GM23248 (cell line): ENCODE measurements around the gene RAB44. TPM values are rescaled to one million over a fixed set of nuclear protein-coding genes. Genes with fewer than 3 reads are reported as not detected.

Experiments used
- DNase-seq: peaks from one replicate; pipeline ENCODE4 v3.0.0-alpha.2; 2015
- H2AFZ ChIP-seq: fragments of 200-600 bp; sonication (generic); 2 replicates; pipeline ENCODE4 v1.6.1; 2016; ENCODE audit warnings: antibody characterized with exemption
- H3F3A ChIP-seq: fragments of 200-600 bp; sonication (generic); 2 replicates; pipeline ENCODE4 v1.6.1; 2016; ENCODE audit warnings: mild to moderate bottlenecking, antibody characterized with exemption, mixed run types; ENCODE audit not compliant: insufficient read depth
- H3K27ac ChIP-seq: fragments of 200-600 bp; sonication (generic); 2 replicates; pipeline ENCODE4 v1.5.1; 2016; ENCODE audit warnings: mild to moderate bottlenecking
- H3K27me3 ChIP-seq: fragments of 200-600 bp; sonication (generic); replicated peaks from 2 replicates; pipeline ENCODE4 v1.6.1; 2016; ENCODE audit warnings: mild to moderate bottlenecking; ENCODE audit not compliant: insufficient read depth
- H3K36me3 ChIP-seq: fragments of 200-600 bp; sonication (generic); 2 replicates; pipeline ENCODE4 v1.6.1; 2016; ENCODE audit warnings: low read depth, mild to moderate bottlenecking
- H3K4me1 ChIP-seq: fragments of 200-600 bp; sonication (generic); 2 replicates; pipeline ENCODE4 v1.6.1; 2016; ENCODE audit warnings: mild to moderate bottlenecking; ENCODE audit not compliant: insufficient read depth
- H3K4me2 ChIP-seq: fragments of 200-600 bp; sonication (generic); one replicate; pipeline ENCODE4 v1.6.1; 2016; ENCODE audit warnings: mild to moderate bottlenecking; ENCODE audit not compliant: unreplicated experiment
- H3K4me3 ChIP-seq: fragments of 200-600 bp; sonication (generic); 2 replicates; pipeline ENCODE4 v1.5.1; 2016; ENCODE audit warnings: mild to moderate bottlenecking
- H3K79me2 ChIP-seq: fragments of 200-600 bp; sonication (generic); 2 replicates; pipeline ENCODE4 v1.6.1; 2016; ENCODE audit warnings: mild to moderate bottlenecking; ENCODE audit not compliant: insufficient read depth
- H3K9ac ChIP-seq: fragments of 200-600 bp; sonication (generic); 2 replicates; pipeline ENCODE4 v1.6.1; 2016; ENCODE audit warnings: mild to moderate bottlenecking
- H3K9me2 ChIP-seq: fragments of 200-600 bp; sonication (generic); 2 replicates; pipeline ENCODE4 v1.6.1; 2016; ENCODE audit warnings: mixed run types, mild to moderate bottlenecking, moderate library complexity; ENCODE audit not compliant: insufficient read depth
- H3K9me3 ChIP-seq: fragments of 200-600 bp; sonication (generic); one replicate; pipeline ENCODE4 v1.6.1; 2017; ENCODE audit warnings: low read depth
- H4K20me1 ChIP-seq: fragments of 200-600 bp; sonication (generic); 2 replicates; pipeline ENCODE4 v1.6.0; 2016; ENCODE audit not compliant: insufficient read depth
- EZH2 ChIP-seq: fragments of 200-600 bp; sonication (generic); IDR thresholded peaks from 2 replicates; pipeline ENCODE4 v1.6.1; 2018; ENCODE audit warnings: antibody characterized with exemption, mild to moderate bottlenecking; ENCODE audit not compliant: insufficient read depth, poor library complexity, severe bottlenecking
- EZH2phosphoT487 ChIP-seq: fragments of 200-600 bp; sonication (generic); IDR thresholded peaks from 2 replicates; pipeline ENCODE4 v1.6.1; 2018; ENCODE audit warnings: antibody characterized with exemption, moderate library complexity, mild to moderate bottlenecking, low read depth; ENCODE audit not compliant: insufficient read depth
- WGBS, 2 experiments: methylation state at CpG; one replicate each; pipeline ENCODE4 v1.1.6; 2015 to 2017; ENCODE audit warnings: low lambda C conversion rate in 2 of 2, low coverage in 1 of 2; ENCODE audit errors: missing lambda C conversion rate in 2 of 2; 5-methylcytosine and 5-hydroxymethylcytosine counted together
- in situ Hi-C: fragments of 300-500 bp; cut with MboI; formaldehyde crosslinking; loops from 2 replicates; pipeline ENCODE4 v1.15.0; 2020
- polyA plus RNA-seq: library from polyadenylated mRNA; unstranded; fragments of >200 nt; fragmentation: Nextera tagmentation; extraction: Ambion mirVana; gene quantifications from 2 replicates; pipeline ENCODE4 v1.2.1, GENCODE V29; 2016
- total RNA-seq: library from RNA; depleted of rRNA; stranded (reverse); fragments of >200 nt; shearing (Covaris generic); gene quantifications from 2 replicates; pipeline ENCODE4 v1.2.3, GENCODE V29; 2014

RAB44 gene
- total and polyA plus RNA-seq, 2 experiments from 2014 or later: not detected

DNA sequence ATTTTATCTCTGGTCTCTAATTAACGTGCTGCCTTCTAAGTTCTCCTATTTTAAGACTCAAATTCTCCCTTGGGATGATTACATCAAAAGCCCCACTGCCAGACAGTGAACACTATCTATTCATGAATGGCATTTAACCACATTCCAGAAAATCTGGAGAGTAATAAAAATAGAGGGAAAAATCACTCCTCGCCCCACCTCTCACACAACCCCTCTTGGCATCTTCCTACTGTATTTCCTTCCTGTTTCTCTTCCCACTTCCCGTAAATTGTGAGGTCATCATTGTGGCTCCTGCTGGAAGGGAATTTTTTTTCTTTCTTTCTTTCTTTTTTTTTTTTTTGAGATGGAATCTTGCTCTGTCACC lies 31.5 kb downstream of the RAB44 start:
- Histone ChIP-seq H3K79me2 (no peaks in the 10 kb centered on the region), H3F3A (no peaks in the 10 kb centered on the region; the same call in 1 of the 2 replicates), H3K9me3 (no peaks in the 10 kb centered on the region), H4K20me1 (no peaks in the 10 kb centered on the region), H3K9ac (no peak overlapping the region), H3K4me3 (0 out of 2 replicates have a peak overlapping the region, but pooled peaks have one; percentile 5), H3K4me2 (no peak overlapping the region), H3K4me1 (peaks cover 15% of the 10 kb centered on the region; the same call in 1 of the 2 replicates), H3K36me3 (no peaks in the 10 kb centered on the region), H2AFZ (peak overlapping the region; percentile 2; the same call in 1 of the 2 replicates), H3K27me3 (no peaks in the 10 kb centered on the region), H3K9me2 (no peaks in the 10 kb centered on the region), H3K27ac (no peak overlapping the region)
- WGBS, 2 experiments: 10 to 13% methylated on average over 3 of the region's 3 CpGs
- in situ Hi-C loops: loop anchor here (10.0 kb wide), 1 partner anchor 114 kb away; no protein-coding TSS in a partner anchor
- peak; percentile 58 for DNase-seq
- TF ChIP-seq EZH2 (no peak), EZH2phosphoT487 (no peak)

DNA sequence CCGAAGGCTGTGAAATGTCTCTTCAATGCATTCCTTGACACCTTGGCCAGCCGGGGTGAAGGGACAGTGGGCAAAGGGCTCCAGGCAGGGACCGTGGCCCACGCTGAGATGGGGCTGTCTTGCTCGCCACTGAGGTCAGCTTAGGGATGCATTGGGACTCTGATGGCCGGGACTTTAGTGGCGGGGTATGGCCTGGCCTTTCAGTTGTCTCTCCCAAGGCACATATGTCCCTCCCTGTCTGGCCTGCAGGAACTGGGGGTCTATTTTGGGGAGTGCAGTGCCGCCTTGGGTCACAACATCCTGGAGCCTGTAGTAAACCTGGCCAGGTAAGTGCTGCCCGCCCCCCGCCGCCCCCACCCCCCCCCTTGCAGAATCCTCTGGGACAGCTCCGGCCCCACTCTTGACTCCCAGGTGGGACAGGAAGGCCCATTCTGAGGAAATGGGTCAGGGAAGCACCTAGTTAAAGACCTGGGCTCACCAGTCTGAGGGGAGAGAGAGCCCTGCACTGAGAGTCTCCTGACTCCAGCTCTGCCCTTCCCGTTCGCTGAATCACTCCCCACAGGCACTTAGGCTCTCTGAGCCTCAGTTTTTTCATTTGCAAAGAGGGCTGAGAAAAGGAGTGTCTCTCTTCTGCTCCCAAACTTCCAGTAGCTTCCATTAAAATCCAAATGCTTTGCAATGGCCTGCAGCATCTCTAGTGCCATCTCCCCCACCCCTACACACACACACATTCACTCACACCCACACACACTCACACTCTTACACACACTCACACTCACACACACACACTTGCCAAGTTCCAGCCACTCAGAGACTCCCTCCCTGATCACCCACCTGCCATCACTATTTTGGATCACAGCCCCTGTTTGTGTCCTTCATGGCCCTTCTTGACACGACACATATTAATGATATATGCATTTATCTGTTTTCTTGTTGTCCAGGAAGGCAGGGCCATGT lies 33.1 kb downstream of the RAB44 start:
- peaks cover 24% of the 10 kb centered on the region for H3K4me1 ChIP-seq
- no peaks in the 10 kb centered on the region; the same call in 1 of the 2 replicates for H3F3A ChIP-seq
- H3K27me3 ChIP-seq: no peaks in the 10 kb centered on the region
- no peak for DNase-seq
- in situ Hi-C loops: no loop called here
- WGBS, 2 experiments: 94 to 96% methylated on average over 11 to 15 of the region's 15 CpGs
- H3K79me2 ChIP-seq: no peaks in the 10 kb centered on the region
- no peaks in the 10 kb centered on the region for H3K36me3 ChIP-seq
- no peak overlapping the region for H3K4me3 ChIP-seq
- no peak overlapping the region for H3K4me2 ChIP-seq
- no peaks in the 10 kb centered on the region for H4K20me1 ChIP-seq
- H3K9me3 ChIP-seq: no peaks in the 10 kb centered on the region
- no peak for TF ChIP-seq EZH2
- TF ChIP-seq EZH2phosphoT487: no peak
- H3K27ac ChIP-seq: no peak overlapping the region
- no peaks in the 10 kb centered on the region for H3K9me2 ChIP-seq
- H3K9ac ChIP-seq: no peak overlapping the region
- H2AFZ ChIP-seq: no peak overlapping the region

DNA sequence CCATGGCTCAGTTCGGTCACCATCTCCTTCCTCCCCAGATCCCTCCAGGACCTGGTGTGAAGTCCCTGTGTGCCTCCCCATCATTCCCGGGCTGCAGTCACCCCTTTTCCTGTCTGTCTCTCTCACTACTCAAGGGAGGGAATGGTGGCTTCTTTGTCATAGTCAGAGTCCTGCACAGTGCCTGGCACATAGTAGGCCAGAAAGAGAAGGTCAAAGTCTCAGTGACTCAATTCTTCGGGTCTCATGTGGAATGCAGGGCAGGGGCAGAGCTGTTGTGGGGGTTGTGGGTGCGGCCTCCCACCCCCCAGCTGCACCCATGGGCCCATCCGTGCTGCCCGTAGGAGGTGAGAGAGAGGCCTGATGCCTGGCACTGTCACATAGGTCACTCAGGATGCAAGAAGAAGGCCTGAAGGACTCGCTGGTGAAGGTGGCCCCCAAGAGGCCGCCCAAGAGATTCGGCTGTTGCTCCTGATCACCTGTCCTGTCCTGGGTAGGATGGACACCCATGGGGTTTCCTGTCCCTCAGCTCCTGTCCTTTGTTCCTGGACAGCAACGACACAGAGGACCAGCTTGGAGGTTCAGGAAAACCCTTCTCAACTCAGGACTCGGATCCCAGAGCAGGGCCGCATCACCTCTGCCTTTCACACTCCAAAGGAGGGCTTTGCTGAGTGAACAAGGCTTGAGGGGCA lies 34.1 kb downstream of the RAB44 start:
- Histone ChIP-seq H3K4me1 (peaks cover 31% of the 10 kb centered on the region), H3K9ac (no peak overlapping the region), H3K27me3 (no peaks in the 10 kb centered on the region), H3K4me2 (no peak overlapping the region), H3K9me2 (no peaks in the 10 kb centered on the region), H3K4me3 (no peak overlapping the region), H3K9me3 (no peaks in the 10 kb centered on the region), H3K27ac (no peak overlapping the region), H3F3A (peaks cover 8% of the 10 kb centered on the region; the same call in 1 of the 2 replicates), H4K20me1 (no peaks in the 10 kb centered on the region), H3K79me2 (no peaks in the 10 kb centered on the region), H3K36me3 (no peaks in the 10 kb centered on the region), H2AFZ (no peak overlapping the region)
- WGBS, 2 experiments: 94 to 95% methylated on average over 12 of the region's 12 CpGs
- no peak for DNase-seq
- in situ Hi-C loops: no loop called here
- TF ChIP-seq EZH2phosphoT487: no peak
- no peak for TF ChIP-seq EZH2

DNA sequence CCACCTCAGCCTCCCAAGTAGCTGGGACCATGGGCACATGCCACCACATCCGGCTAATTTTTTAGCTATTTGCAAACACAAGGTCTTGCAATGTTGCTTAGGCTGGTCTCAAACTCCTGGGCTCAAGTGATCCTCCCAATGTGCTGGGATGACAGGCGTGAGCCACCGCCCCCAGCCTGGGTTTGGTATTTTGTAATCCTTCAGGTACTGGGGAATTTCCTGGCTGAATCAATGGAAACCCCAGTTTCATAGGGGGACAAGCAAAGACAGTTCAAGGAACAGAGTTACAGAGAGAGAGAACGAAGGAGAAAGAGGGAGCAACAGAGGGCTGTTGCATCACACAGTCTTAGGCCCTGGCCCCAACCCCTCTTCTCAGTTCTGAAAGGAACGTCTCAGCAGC lies 35.7 kb downstream of the RAB44 start:
- Histone ChIP-seq H3K9me2 (no peaks in the 10 kb centered on the region), H3K4me3 (no peak overlapping the region), H3K27me3 (no peaks in the 10 kb centered on the region), H3K27ac (no peak overlapping the region), H4K20me1 (no peaks in the 10 kb centered on the region), H3K9me3 (no peaks in the 10 kb centered on the region), H3F3A (peaks cover 8% of the 10 kb centered on the region; the same call in 1 of the 2 replicates), H2AFZ (no peak overlapping the region), H3K79me2 (no peaks in the 10 kb centered on the region), H3K36me3 (no peaks in the 10 kb centered on the region), H3K4me1 (peaks cover 31% of the 10 kb centered on the region), H3K9ac (no peak overlapping the region), H3K4me2 (no peak overlapping the region)
- in situ Hi-C loops: no loop called here
- 81 to 86% methylated on average over 5 of the region's 5 CpGs for WGBS, 2 experiments
- no peak for DNase-seq
- TF ChIP-seq EZH2phosphoT487 (no peak), EZH2 (no peak)
